HG02973 (cell line): ENCODE data around the gene GGTLC1.
"Not testable (repeated sequence)": the region's sequence is repeated elsewhere in the genome, so short reads cannot be mapped to it uniquely, and the experiment has no call there.

Source experiments
- ATAC-seq: cut with Tn5 transposase; IDR thresholded peaks from one replicate; pipeline ENCODE4 v1.9.1; 2021; ENCODE audit warnings: moderate library complexity; ENCODE audit not compliant: unreplicated experiment

Gene GGTLC1

DNA sequence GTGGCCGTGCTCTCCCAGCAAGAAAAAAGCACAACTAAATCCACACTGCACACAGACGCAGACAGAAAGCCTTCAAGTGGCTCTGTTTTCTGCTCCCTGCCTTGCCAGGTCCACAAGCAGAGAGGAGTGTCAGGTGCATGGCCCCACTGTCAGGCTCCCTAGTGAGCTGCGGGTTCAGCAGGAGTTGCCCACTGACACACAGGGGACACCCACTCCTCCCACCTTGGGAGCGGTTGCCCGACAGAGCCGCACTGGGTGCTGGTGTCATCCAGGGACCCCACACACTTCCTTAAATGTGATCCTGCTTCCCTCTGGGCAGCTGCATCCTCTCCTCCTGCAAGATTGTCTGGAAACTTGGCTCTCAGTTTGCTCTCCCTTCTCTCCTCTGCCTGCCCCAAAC is 6.7 kb upstream of the GGTLC1 start:
- not testable (repeated sequence) for ATAC-seq

DNA sequence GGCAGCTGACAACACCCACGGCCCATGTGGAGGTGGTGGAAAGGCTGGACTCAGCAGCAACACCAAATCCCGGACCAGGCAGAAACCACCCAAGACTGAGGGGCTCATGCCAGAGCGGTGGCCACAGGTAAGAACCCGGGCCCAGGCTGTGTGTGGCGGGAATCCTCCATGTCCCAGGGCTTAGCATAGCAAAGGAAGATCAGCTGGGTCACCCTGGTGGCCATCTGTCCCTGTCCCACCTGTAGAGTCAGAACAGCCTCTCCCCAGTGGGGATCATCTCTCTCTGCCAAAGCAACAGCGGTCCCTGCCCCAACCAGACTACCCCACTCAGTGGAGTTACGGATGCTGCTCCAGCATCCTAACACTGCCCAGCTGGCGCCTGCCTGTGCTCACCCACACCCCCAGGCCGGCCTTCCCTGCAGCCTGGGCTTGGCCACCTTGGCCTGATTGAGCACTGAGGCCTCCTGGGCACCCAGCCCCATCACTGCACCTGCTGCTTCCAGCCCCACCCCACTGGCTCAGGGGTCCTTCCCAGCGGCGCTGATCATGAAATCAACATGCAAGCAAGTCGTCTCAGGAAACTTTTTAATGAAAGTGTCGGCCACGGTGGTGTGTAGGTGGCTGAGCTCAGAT is 5.5 kb upstream of the GGTLC1 start:
- not testable (repeated sequence) for ATAC-seq

GRCh38 chr20:23993440-23993839 is 4.9 kb upstream of the GGTLC1 start:
- not testable (repeated sequence) for ATAC-seq

GRCh38 chr20:23990296-23990695 is 1.7 kb upstream of the GGTLC1 start:
- not testable (repeated sequence) for ATAC-seq

DNA sequence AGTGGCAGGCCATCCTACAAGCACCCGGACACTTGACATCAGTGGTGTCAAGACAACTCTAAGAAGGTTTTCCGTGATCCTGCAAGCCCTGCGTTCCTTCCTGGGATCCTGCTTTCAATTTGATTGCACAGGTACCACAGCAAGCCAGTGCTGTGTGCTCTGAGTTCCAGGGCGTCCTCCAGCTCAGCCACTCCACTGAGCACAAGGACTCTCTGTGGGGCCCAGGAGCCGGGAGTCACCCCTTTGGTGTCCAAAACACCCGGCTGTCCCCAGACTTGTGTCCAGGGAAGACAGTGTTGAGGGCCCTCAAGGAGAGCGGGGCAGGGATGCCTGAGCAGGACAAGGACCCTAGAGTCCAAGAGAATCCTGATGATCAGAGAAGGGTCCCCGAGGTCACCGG is 387 bp upstream of the GGTLC1 start:
- ATAC-seq = not testable (repeated sequence)

- not testable (repeated sequence) for ATAC-seq
These were observed 1.9 kb downstream of the GGTLC1 start for GRCh38 chr20:23986716-23987115.

DNA sequence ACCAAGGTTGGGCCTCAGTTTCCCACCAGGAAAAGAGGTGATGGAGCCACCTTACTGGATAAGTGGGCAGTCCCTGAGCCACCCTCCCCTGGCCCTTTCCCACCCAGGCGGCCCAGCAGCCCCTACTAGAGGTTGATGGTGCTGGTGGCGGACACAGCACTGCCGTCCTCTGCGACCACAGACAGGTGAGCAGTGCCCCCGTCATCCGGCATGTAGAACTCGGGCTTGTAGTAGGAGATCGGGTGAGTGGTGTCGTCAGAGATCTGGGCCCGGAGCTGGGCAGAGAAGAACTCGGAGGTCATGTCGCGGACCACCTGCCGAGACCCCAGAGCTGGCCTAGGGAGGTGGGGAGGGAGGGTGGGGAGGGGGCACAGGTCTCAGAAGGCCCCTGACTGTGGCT is 2.3 kb downstream of the GGTLC1 start:
- not testable (repeated sequence) for ATAC-seq

GRCh38 chr20:23985790-23986225 is 2.8 kb downstream of the GGTLC1 start:
- not testable (repeated sequence) for ATAC-seq

DNA sequence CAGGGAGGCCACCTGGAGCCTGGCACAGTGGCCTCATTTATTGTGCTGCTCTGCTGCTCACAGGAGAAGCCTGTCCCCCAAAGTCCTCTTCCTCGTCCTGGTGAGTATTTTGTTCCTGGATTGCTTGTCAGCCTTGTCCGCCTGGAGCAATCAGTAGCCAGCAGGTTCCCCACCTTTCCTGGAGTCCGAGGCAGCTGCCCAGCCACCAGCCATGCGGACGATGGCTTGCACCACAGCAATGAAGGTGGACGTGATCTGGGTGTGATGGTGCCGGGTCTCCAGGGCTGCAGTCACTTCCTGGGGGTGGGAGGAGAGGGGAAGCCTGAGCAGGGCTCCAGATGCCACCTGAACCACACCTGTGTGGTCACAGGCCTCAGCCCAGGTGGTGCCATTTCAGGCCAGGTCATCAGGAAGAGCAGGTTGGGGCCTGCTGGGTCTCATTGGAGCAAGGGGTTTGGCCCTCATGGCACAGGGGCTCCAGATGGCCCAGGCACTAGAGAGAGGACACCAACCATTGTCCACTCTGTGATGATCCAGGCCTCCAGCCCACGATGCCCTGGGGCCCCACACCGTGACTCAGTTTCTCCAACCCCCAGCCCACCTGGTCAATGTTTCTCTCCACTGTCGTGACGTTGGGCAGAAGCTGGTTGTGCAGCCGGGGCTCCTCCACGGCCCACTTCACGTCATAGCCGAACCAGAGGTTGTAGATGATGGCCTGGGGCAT is 3.4 kb downstream of the GGTLC1 start:
- not testable (repeated sequence) for ATAC-seq

GRCh38 chr20:23984476-23985023 is 4.0 kb downstream of the GGTLC1 start:
- ATAC-seq = not testable (repeated sequence)

DNA sequence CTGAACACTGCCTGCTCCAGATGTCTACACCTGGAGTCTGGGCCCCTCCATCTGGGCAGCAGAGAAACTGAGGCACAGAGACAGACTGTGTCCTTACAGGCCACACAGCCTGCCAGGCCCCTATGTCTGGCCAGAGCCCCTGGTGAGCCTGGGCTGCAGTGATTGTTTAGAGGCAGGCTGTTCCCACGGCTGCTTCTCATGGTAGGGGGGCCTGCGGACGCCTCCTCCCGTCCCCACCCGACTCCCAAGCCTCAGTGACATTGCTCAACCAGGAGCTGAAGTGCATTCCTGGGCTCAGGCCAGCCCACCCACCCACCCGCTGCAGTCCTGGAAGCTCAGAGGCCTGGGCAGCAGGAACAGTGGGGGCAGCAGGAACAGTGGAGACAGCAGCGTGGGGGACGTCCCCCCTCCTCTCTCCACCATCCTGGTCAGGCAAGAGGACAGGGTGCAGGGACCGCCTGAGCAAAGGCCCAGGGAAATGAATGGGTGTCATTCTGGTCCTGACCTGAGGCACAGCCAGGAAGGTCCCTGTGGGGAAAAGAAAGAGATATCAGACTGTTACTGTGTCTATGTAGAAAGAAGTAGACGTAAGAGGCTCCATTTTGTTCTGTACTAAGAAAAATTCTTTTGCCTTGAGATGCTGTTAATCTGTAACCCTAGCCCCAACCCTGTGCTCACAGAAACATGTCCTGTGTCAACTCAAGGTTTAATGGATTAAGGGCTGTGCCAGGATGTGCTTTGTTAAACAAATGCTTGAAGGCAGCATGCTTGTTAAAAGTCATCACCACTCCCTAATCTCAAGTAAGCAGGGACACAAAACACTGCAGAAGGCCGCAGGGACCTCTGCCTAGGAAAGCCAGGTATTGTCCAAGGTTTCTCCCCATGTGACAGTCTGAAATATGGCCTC is 6.2 kb downstream of the GGTLC1 start:
- ATAC-seq = not testable (repeated sequence)

DNA sequence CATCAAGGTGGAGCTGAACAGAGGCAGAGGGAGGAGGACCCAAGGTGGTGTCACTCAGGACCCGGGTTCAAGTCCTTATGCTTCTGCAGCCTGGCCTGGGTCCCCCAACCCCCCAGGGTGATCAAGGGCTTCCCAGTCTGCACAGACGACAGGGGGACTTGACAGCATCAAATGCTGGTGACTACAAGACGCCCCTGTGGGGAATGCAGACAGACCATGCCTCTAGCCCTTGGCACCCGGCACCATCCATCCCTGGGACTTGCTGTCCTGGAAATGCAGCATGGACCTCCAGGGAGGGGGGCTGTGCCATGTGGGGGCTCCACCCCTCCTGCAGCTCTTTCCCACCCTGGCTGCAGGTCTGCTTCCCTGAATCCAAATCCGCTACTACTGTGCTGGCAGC is 7.1 kb downstream of the GGTLC1 start:
- not testable (repeated sequence) for ATAC-seq

DNA sequence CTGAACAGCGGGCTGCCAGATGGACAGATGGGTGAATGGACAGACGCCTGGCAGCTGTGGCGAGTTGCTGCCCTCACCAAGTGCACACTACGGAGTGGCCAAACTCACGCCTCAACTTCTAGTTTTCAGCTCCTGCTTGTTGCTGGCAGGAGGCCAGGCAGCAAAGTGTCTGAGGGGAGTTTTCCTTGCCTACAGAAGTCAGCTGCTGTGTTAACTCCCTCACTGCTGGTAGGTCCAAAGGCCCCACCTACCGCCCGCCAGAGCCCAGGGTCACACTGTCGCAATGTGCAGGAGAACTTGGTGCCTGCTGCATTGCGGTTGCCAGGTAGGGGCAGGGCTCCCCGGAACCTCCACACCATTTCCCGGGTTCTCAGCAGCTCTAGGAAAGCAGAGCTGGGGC is 7.6 kb downstream of the GGTLC1 start:
- ATAC-seq = not testable (repeated sequence)

DNA sequence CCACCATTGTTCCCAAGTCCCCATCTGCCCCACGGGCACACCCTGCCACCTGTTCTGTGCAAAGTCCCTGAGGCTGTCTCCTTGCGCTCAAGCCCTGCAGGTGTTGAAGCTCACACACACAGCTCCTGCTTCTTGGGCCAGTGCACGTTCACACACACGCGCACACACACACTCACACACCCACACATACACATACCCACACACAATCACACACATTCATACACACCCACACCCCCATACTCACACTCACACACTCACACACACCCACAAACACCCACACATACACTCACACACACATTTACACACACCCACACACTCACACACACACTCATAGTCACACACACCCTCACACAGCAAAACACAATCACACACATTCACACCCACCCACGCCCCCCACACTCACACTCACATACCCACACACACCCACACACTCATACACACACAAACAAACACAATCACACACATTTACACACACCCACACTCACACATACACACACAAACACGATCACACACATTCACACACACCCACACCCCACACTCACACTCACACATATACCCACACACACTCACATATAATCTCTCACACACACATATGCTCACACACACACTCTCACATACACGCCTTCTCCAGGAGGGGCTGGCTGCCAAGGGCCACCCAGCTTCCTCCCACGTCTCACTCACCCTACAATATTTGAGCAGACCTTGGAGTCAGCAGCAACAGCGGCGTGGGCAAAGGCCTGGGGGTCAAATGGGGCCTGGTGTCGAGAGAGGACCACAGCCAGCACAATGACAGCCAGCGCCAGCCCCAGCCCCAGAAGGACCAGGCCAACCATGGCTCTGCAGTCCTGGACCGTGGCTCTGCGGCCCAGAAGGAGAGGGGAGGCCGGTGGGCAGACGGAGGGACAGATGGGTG is 8.4 kb downstream of the GGTLC1 start:
- ATAC-seq = not testable (repeated sequence)

GRCh38 chr20:23979380-23979779 is 9.2 kb downstream of the GGTLC1 start:
- ATAC-seq = not testable (repeated sequence)

GRCh38 chr20:23978457-23978856 is 10.1 kb downstream of the GGTLC1 start:
- ATAC-seq = not testable (repeated sequence)

DNA sequence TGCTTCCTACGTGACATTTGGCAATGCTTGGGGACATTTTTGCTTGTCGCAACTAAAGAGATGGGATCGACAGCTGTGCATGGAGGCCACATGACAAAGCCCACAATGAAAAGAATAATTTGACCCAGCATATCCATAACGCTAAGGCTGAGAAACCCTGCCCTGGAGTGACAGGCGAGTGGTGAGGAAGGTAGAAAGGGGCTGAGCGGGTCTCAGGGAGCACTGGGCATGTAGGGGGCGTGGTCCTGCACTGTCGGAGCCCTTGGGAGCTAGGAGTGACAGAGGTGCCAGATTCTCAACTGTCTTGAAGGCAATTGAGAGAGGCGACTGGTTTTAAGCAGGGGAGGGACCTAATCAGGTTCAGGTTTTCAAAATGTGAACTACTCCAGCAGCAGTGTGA is 13.6 kb downstream of the GGTLC1 start:
- no peak for ATAC-seq

DNA sequence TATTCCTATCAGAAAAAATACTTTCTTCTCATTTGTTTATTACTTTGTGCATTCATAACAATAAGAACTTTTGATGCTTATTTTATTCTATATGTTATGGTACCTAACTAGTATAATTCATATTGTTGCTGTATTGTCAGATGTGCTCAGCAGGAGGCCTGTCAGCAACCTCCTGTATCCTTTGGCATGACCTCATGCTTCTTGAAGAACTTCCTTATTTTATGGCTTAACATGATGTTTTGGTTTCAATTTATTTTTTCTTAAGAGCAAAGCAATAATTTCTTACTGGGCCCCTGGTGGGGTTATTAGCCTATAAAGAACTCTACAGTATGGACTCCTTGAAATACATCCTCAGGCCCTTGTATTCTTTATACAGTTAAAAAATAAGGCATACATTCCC is 17.3 kb downstream of the GGTLC1 start:
- no peak for ATAC-seq

- ATAC-seq = no peak
These were observed 18.5 kb downstream of the GGTLC1 start for GRCh38 chr20:23970049-23970448.

DNA sequence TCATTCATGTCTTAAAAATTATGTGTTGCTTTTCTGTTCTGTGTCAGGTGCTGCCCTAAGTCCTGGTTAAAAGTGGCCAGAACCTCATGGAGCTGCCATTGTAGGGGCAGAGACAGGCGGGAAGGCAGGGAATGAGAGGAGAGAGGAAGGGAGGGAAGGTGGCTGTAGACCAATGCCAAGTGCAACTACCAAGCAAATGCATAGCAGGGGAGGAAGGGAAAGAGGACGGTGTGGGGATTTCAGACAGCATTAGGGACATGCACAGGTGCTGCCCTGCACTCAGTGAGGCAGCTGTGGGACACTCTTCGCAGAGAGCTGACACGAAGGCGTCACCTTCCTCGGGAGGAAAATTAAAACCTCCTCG is 21.0 kb downstream of the GGTLC1 start:
- ATAC-seq = no peak
